Measurements from ENCODE around the gene ARF5. TPM values are rescaled to one million over a fixed set of nuclear protein-coding genes. Genes with fewer than 3 reads are reported as not detected.
A peak's percentile ranks its signal among the peaks of the same experiment; 100 is the strongest.

The ARF5 gene
- total and polyA plus RNA-seq, 5 donors: 70.4 to 129 (median 83.6) TPM

GRCh38 chr7:127571741-127572505 is 16.3 kb upstream of the ARF5 start:
- intact Hi-C loops (cut with DNase I): no loop called here
- WGBS: 65% methylated on average over 3 of the region's 3 CpGs
- ATAC-seq: no peak
- Histone ChIP-seq H3K9me3 (ENCODE audit: control insufficient read depth, low read length) (no peaks in the 10 kb centered on the region), H3K27me3 (ENCODE audit: control insufficient read depth, insufficient read depth) (no peaks in the 10 kb centered on the region), H3K27ac (ENCODE audit: low read length) (no peak overlapping the region), H3K4me3 (ENCODE audit: low read length) (no peak overlapping the region), H3K4me1 (ENCODE audit: control insufficient read depth, insufficient read depth, low read length) (no peaks in the 10 kb centered on the region)
- no peak for DNase-seq

GRCh38 chr7:127578036-127578684 is 10.1 kb upstream of the ARF5 start:
- ATAC-seq (no peak), DNase-seq (peak in 1 of 3 donors; percentile 54)
- WGBS: 70% methylated on average over 5 of the region's 5 CpGs
- peaks cover 8% of the 10 kb centered on the region for H3K4me1 ChIP-seq (ENCODE audit: control insufficient read depth, insufficient read depth, low read length)
- no peak overlapping the region for H3K27ac ChIP-seq (ENCODE audit: low read length)
- intact Hi-C loops (cut with DNase I): no loop called here
- no peaks in the 10 kb centered on the region for H3K9me3 ChIP-seq (ENCODE audit: control insufficient read depth, low read length)
- H3K4me3 ChIP-seq (ENCODE audit: low read length): no peak overlapping the region
- no peaks in the 10 kb centered on the region for H3K27me3 ChIP-seq (ENCODE audit: control insufficient read depth, insufficient read depth)

GRCh38 chr7:127578711-127579275 is 9.4 kb upstream of the ARF5 start:
- 62% methylated on average over 4 of the region's 4 CpGs for WGBS
- no peak for DNase-seq
- intact Hi-C loops (cut with DNase I): no loop called here
- H3K4me1 ChIP-seq (ENCODE audit: control insufficient read depth, insufficient read depth, low read length): peaks cover 11% of the 10 kb centered on the region
- ATAC-seq: no peak
- no peaks in the 10 kb centered on the region for H3K27me3 ChIP-seq (ENCODE audit: control insufficient read depth, insufficient read depth)
- no peak overlapping the region for H3K27ac ChIP-seq (ENCODE audit: low read length)
- no peaks in the 10 kb centered on the region for H3K9me3 ChIP-seq (ENCODE audit: control insufficient read depth, low read length)
- H3K4me3 ChIP-seq (ENCODE audit: low read length): no peak overlapping the region

- Histone ChIP-seq H3K27ac (ENCODE audit: low read length) (no peak overlapping the region), H3K4me3 (ENCODE audit: low read length) (no peak overlapping the region), H3K9me3 (ENCODE audit: control insufficient read depth, low read length) (no peaks in the 10 kb centered on the region), H3K27me3 (ENCODE audit: control insufficient read depth, insufficient read depth) (no peaks in the 10 kb centered on the region), H3K4me1 (ENCODE audit: control insufficient read depth, insufficient read depth, low read length) (peaks cover 18% of the 10 kb centered on the region)
- ATAC-seq: no peak
- intact Hi-C loops (cut with DNase I): loop anchor here in 1 of 4 donors (5.0 kb wide), 1 partner anchor 188 kb away; the partner anchor contains the start of gene ZNF800
- no peak for DNase-seq
Measured at GRCh38 chr7:127580612-127581011, 7.6 kb upstream of the ARF5 start.

- ATAC-seq (no peak), DNase-seq (no peak)
- Histone ChIP-seq H3K27ac (ENCODE audit: low read length) (no peak overlapping the region), H3K4me3 (ENCODE audit: low read length) (no peak overlapping the region), H3K9me3 (ENCODE audit: control insufficient read depth, low read length) (no peaks in the 10 kb centered on the region), H3K4me1 (ENCODE audit: control insufficient read depth, insufficient read depth, low read length) (peaks cover 18% of the 10 kb centered on the region), H3K27me3 (ENCODE audit: control insufficient read depth, insufficient read depth) (no peaks in the 10 kb centered on the region)
- intact Hi-C loops (cut with DNase I): loop anchor here in 1 of 4 donors (5.0 kb wide), 1 partner anchor 189 kb away; the partner anchor contains the start of gene ZNF800
- WGBS: 80% methylated on average over 1 of the region's 1 CpG
Measured at GRCh38 chr7:127581716-127582115, 6.5 kb upstream of the ARF5 start.

- H3K4me3 ChIP-seq (ENCODE audit: low read length): no peak overlapping the region
- no peak overlapping the region for H3K27ac ChIP-seq (ENCODE audit: low read length)
- WGBS: 44% methylated on average over 14 of the region's 14 CpGs
- H3K9me3 ChIP-seq (ENCODE audit: control insufficient read depth, low read length): no peaks in the 10 kb centered on the region
- intact Hi-C loops (cut with DNase I): loop anchor here in 1 of 4 donors (5.0 kb wide), 1 partner anchor 190 kb away; the partner anchor contains the start of gene ZNF800
- no peaks in the 10 kb centered on the region for H3K27me3 ChIP-seq (ENCODE audit: control insufficient read depth, insufficient read depth)
- ATAC-seq (peak in 1 of 2 donors; percentile 13), DNase-seq (peak; percentile 70 to 91 (median 89))
- H3K4me1 ChIP-seq (ENCODE audit: control insufficient read depth, insufficient read depth, low read length): peaks cover 18% of the 10 kb centered on the region
Measured at GRCh38 chr7:127582361-127582760, 5.8 kb upstream of the ARF5 start.

GRCh38 chr7:127584648-127585043 is 3.6 kb upstream of the ARF5 start:
- Histone ChIP-seq H3K9me3 (ENCODE audit: control insufficient read depth, low read length) (no peaks in the 10 kb centered on the region), H3K4me3 (ENCODE audit: low read length) (peak overlapping the region; percentile 86), H3K4me1 (ENCODE audit: control insufficient read depth, insufficient read depth, low read length) (peaks cover 21% of the 10 kb centered on the region), H3K27ac (ENCODE audit: low read length) (no peak overlapping the region), H3K27me3 (ENCODE audit: control insufficient read depth, insufficient read depth) (no peaks in the 10 kb centered on the region)
- intact Hi-C loops (cut with DNase I): loop anchor here in 1 of 4 donors (5.0 kb wide), 1 partner anchor 192 kb away; the partner anchor contains the start of gene ZNF800
- ATAC-seq (no peak), DNase-seq (no peak)
- WGBS: 34% methylated on average over 12 of the region's 12 CpGs

- intact Hi-C loops (cut with DNase I): no loop called here
- peak; percentile 91 to 93 for ATAC-seq
- WGBS: 2% methylated on average over 78 of the region's 78 CpGs
- H3K4me1 ChIP-seq (ENCODE audit: control insufficient read depth, insufficient read depth, low read length): peaks cover 21% of the 10 kb centered on the region
- H3K9me3 ChIP-seq (ENCODE audit: control insufficient read depth, low read length): no peaks in the 10 kb centered on the region
- H3K4me3 ChIP-seq (ENCODE audit: low read length): peak within 1 kb of the TSS; percentile 86
- peak within 1 kb of the TSS; percentile 91 for H3K27ac ChIP-seq (ENCODE audit: low read length)
- DNase-seq: peak; percentile 93 to 98 (median 98)
- no peaks in the 10 kb centered on the region for H3K27me3 ChIP-seq (ENCODE audit: control insufficient read depth, insufficient read depth)
Measured at GRCh38 chr7:127585044-127585953, 2.9 kb upstream of the ARF5 start, which contains the start of gene GCC1. TSS of gene GCC1 (minus strand) at chr7:127585596. CDS start at chr7:127585182, 414 bp downstream.

- H3K27me3 ChIP-seq (ENCODE audit: control insufficient read depth, insufficient read depth): no peaks in the 10 kb centered on the region
- no peak for DNase-seq
- intact Hi-C loops (cut with DNase I): no loop called here
- no peak overlapping the region for H3K4me3 ChIP-seq (ENCODE audit: low read length)
- no peak for ATAC-seq
- H3K4me1 ChIP-seq (ENCODE audit: control insufficient read depth, insufficient read depth, low read length): peaks cover 21% of the 10 kb centered on the region
- 95% methylated on average over 2 of the region's 2 CpGs for WGBS
- H3K27ac ChIP-seq (ENCODE audit: low read length): no peak overlapping the region
- H3K9me3 ChIP-seq (ENCODE audit: control insufficient read depth, low read length): no peaks in the 10 kb centered on the region
Measured at GRCh38 chr7:127586346-127586745, 1.9 kb upstream of the ARF5 start.

- ATAC-seq (no peak), DNase-seq (peak in 2 of 3 donors; percentile 63 to 73)
- Histone ChIP-seq H3K9me3 (ENCODE audit: control insufficient read depth, low read length) (no peaks in the 10 kb centered on the region), H3K27me3 (ENCODE audit: control insufficient read depth, insufficient read depth) (no peaks in the 10 kb centered on the region), H3K4me3 (ENCODE audit: low read length) (peak overlapping the region; percentile 94), H3K4me1 (ENCODE audit: control insufficient read depth, insufficient read depth, low read length) (peaks cover 13% of the 10 kb centered on the region), H3K27ac (ENCODE audit: low read length) (peak overlapping the region; percentile 90)
- 48% methylated on average over 20 of the region's 20 CpGs for WGBS
- intact Hi-C loops (cut with DNase I): no loop called here
Measured at GRCh38 chr7:127587663-127588018, 570 bp upstream of the ARF5 start.
